CD4-positive, alpha-beta memory T cell (primary cell): Measurements from ENCODE around the gene MFRP. TPM values are rescaled to one million over a fixed set of nuclear protein-coding genes. Genes with fewer than 3 reads are reported as not detected.

Experiments
- CTCF ChIA-PET: fragments of 350-600 bp; sonication (Branson Sonifier 250); formaldehyde crosslinking; loops from one replicate; lab custom pipeline; 2021; ENCODE audit warnings: inconsistent platforms; ENCODE audit not compliant: partially characterized antibody; lab: Charles Lee
- POLR2A ChIA-PET: fragments of 350-600 bp; sonication (Branson Sonifier 250); formaldehyde crosslinking; loops from one replicate; lab custom pipeline; 2021; ENCODE audit not compliant: partially characterized antibody; lab: Charles Lee
- DNase-seq, 5 donors: peaks; one replicate each; pipeline versions ENCODE4 v3.0.0 to v3.0.0-alpha.2; 2020 to 2022; ENCODE audit warnings: mixed read lengths in 1 of 5
- H3K27ac ChIP-seq: one replicate; pipeline ENCODE4 v1.7.0; 2013; ENCODE audit warnings: low read depth, low read length
- H3K27me3 ChIP-seq: 2 replicates; pipeline ENCODE4 v1.7.0; 2013; ENCODE audit warnings: mild to moderate bottlenecking, low read length, moderate library complexity; ENCODE audit not compliant: insufficient read depth
- H3K36me3 ChIP-seq: 2 replicates; pipeline ENCODE4 v1.7.0; 2013; ENCODE audit warnings: mild to moderate bottlenecking, low read length, moderate library complexity; ENCODE audit not compliant: insufficient read depth
- H3K4me1 ChIP-seq: 2 replicates; pipeline ENCODE4 v1.7.0; 2013; ENCODE audit warnings: mild to moderate bottlenecking, low read length, moderate library complexity; ENCODE audit not compliant: insufficient read depth
- H3K4me3 ChIP-seq, 2 donors: one replicate each; pipeline ENCODE4 v1.7.0; 2013; ENCODE audit warnings: low read length in 2 of 2, mild to moderate bottlenecking in 1 of 2
- H3K9me3 ChIP-seq, 2 donors: one replicate each; pipeline ENCODE4 v1.7.0; 2013; ENCODE audit warnings: low read length in 2 of 2, control low read depth in 1 of 2; ENCODE audit not compliant: control insufficient read depth in 1 of 2
- H3K27ac Mint-ChIP-seq, 7 donors: one replicate each; pipeline ENCODE4 v1.8.0; 2020 to 2021; ENCODE audit warnings: mixed read lengths in 7 of 7, mild to moderate bottlenecking in 6 of 7, inconsistent platforms in 3 of 7, moderate library complexity in 3 of 7
- H3K27me3 Mint-ChIP-seq, 2 donors: one replicate each; pipeline ENCODE4 v1.8.0; 2020 to 2021; ENCODE audit warnings: mixed read lengths in 2 of 2
- H3K36me3 Mint-ChIP-seq, 2 donors: one replicate each; pipeline ENCODE4 v1.8.0; 2020 to 2021; ENCODE audit warnings: mixed read lengths in 2 of 2, inconsistent platforms in 1 of 2, mild to moderate bottlenecking in 1 of 2
- H3K4me1 Mint-ChIP-seq, 4 donors: one replicate each; pipeline ENCODE4 v1.8.0; 2020 to 2021; ENCODE audit warnings: mixed read lengths in 4 of 4, mild to moderate bottlenecking in 1 of 4
- H3K4me3 Mint-ChIP-seq, 8 donors: one replicate each; pipeline ENCODE4 v1.8.0; 2020 to 2021; ENCODE audit warnings: mixed read lengths in 8 of 8, mild to moderate bottlenecking in 7 of 8, moderate library complexity in 6 of 8, inconsistent platforms in 3 of 8
- H3K9me3 Mint-ChIP-seq, 8 donors: one replicate each; pipeline ENCODE4 v1.8.0; 2020 to 2021; ENCODE audit warnings: mixed read lengths in 8 of 8, mild to moderate bottlenecking in 5 of 8, inconsistent platforms in 3 of 8, moderate library complexity in 1 of 8
- intact Hi-C: fragments of 100-400 bp; cut with micrococcal nuclease; formaldehyde crosslinking; loops from one replicate; pipeline ENCODE4 v1.15.1; 2023
- polyA plus RNA-seq, 2 donors: library from polyadenylated mRNA; unstranded; fragments of 300-500 nt; fragmentation: Illumina TruSeq; gene quantifications; one replicate each; pipeline ENCODE4 v1.2.3, GENCODE V29; 2021
- total RNA-seq, 2 experiments: library from RNA; stranded (reverse); gene quantifications; one replicate each; pipeline ENCODE4 v1.2.3, GENCODE V29; 2021

The MFRP gene
- total and polyA plus RNA-seq, 4 experiments from 2014 or later: not detected

DNA sequence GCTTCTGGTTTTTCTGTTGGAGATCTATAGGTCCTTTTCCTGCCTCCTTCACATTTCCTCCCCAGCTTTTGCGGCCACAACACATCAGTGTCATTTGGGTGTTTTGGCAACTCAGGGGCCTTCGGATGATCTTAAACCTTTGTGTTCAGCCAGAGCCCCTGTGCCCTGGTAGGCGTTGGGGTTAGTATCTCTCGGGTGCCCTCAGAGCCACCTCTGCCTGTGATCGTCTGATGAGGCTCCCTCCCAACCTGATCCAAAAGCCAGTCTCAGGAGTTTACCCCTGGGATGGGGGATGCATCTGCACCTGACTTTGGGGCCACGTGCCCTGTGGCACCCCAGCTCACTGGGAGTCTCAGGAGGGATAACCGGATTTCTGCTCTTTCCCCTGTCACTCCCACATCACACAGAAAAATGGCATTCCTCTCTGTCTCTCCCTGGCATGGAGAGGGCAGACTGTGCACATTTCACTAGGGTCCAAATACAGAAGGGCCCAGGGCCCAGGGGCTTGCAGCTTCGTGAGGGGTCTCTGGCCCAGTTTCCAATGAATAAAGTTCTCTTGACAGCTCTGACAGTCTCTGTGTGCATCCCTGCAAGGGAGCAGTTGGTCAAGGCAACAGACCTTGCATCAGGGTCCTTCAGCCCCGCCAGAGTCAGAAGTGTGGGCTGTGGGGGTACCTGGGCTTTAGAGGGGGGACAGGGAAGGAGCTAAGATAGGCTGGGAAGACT lies 9.6 kb downstream of the MFRP start:
- Histone ChIP-seq H3K27me3 (peaks cover 19% of the 10 kb centered on the region), H3K9me3 (no peaks in the 10 kb centered on the region), H3K36me3 (no peaks in the 10 kb centered on the region), H3K27ac (no peak overlapping the region), H3K4me1 (peaks cover 32% of the 10 kb centered on the region), H3K4me3 (no peak overlapping the region)
- DNase-seq: no peak
- intact Hi-C loops: no loop called here
- CTCF ChIA-PET: interaction anchor here (0.6 to 9.8 kb wide), 12 partner anchors 11 to 269 kb away, joined by 3 to 146 read pairs (median 4); partner anchors contain the start of genes USP2 and VPS11
- Mint-ChIP-seq H3K4me3 (peak overlapping the region in 6 of 8 donors; percentile 47 to 97 (median 76)), H3K27me3 (peaks cover 19 to 23% of the 10 kb centered on the region in 2 donors), H3K9me3 (no peaks in the 10 kb centered on the region), H3K36me3 (peaks cover 7 to 8% of the 10 kb centered on the region in 2 donors), H3K27ac (peak overlapping the region in 6 of 7 donors; percentile 42 to 92 (median 46)), H3K4me1 (peaks cover 15 to 65% (median 43%) of the 10 kb centered on the region in 4 donors)
- POLR2A ChIA-PET: interaction anchor here (1.1 to 1.8 kb wide), 3 partner anchors 16 to 52 kb away, joined by 3 to 10 read pairs (median 4); no protein-coding TSS in a partner anchor

DNA sequence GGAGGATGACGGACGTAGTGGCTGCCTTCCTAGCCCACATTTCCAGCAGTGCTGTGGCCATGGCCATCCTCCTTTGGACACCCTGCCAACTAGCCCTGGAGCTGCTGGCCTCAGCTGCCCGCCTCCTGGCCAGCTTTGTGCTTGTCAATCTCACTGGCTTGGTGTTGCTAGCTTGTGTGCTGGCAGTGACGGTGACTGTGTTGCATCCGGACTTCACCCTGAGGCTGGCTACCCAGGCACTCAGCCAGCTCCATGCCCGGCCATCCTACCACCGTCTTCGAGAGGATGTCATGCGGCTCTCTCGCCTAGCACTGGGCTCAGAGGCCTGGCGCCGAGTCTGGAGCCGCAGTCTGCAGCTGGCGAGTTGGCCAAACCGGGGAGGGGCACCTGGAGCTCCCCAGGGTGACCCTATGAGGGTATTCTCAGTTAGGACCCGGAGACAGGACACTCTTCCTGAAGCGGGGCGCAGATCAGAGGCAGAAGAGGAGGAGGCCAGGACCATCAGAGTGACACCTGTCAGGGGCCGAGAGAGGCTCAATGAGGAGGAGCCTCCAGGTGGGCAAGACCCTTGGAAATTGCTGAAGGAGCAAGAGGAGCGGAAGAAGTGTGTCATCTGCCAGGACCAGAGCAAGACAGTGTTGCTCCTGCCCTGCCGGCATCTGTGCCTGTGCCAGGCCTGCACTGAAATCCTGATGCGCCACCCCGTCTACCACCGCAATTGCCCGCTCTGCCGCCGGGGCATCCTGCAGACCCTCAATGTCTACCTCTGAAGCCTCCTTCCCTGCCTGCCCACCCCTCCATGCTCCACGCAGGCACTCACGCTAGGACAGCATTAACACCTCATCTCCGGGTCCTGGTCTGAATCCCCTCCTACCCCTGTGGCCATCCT lies 10.6 kb downstream of the MFRP start:
- ChIA-PET POLR2A (interaction anchor here (0.6 kb wide), 1 partner anchor 15 kb away, joined by 3 read pairs; no protein-coding TSS in a partner anchor), CTCF (interaction anchor here (9.8 kb wide), 1 partner anchor 11 kb away, joined by 146 read pairs; no protein-coding TSS in a partner anchor)
- Mint-ChIP-seq H3K27me3 (peaks cover 12 to 14% of the 10 kb centered on the region in 2 donors), H3K36me3 (peaks cover 7 to 8% of the 10 kb centered on the region in 2 donors), H3K4me3 (peak overlapping the region; percentile 69 to 99 (median 98)), H3K9me3 (no peaks in the 10 kb centered on the region), H3K27ac (peak overlapping the region; percentile 47 to 98 (median 92)), H3K4me1 (peaks cover 13 to 60% (median 40%) of the 10 kb centered on the region in 4 donors)
- no peak for DNase-seq
- peaks cover 32% of the 10 kb centered on the region for H3K4me1 ChIP-seq
- no peaks in the 10 kb centered on the region for H3K36me3 ChIP-seq
- H3K27ac ChIP-seq: no peak overlapping the region
- peaks cover 13% of the 10 kb centered on the region for H3K27me3 ChIP-seq
- intact Hi-C loops: no loop called here
- H3K4me3 ChIP-seq: no peak overlapping the region
- no peaks in the 10 kb centered on the region for H3K9me3 ChIP-seq

DNA sequence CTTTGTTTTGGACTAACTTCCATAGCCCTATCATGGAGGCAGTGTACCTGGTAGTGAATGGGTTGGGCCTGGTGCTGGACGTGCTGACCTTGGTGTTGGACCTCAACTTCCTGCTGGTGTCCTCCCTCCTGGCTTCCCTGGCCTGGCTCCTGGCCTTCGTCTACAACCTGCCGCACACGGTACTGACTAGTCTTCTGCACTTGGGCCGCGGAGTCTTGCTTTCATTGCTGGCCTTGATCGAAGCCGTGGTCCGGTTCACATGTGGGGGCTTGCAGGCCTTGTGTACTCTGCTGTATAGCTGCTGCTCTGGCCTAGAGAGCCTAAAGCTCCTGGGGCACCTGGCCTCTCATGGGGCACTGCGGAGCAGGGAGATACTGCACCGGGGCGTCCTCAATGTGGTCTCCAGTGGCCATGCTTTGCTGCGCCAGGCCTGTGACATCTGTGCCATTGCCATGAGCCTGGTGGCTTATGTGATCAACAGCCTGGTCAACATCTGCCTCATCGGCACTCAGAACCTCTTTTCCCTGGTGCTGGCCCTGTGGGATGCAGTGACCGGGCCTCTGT lies 11.3 kb downstream of the MFRP start:
- peaks cover 32% of the 10 kb centered on the region for H3K4me1 ChIP-seq
- CTCF ChIA-PET: interaction anchor here (2.0 to 9.8 kb wide), 2 partner anchors 10 to 21 kb away, joined by 6 to 146 read pairs; no protein-coding TSS in a partner anchor
- no peaks in the 10 kb centered on the region for H3K9me3 ChIP-seq
- no peaks in the 10 kb centered on the region for H3K9me3 Mint-ChIP-seq
- DNase-seq: no peak
- peak overlapping the region; percentile 70 for H3K27ac ChIP-seq
- H3K4me3 Mint-ChIP-seq: peak overlapping the region; percentile 97 to 99 (median 98)
- intact Hi-C loops: no loop called here
- H3K36me3 ChIP-seq: no peaks in the 10 kb centered on the region
- peaks cover 10% of the 10 kb centered on the region for H3K27me3 ChIP-seq
- peak overlapping the region; percentile 86 to 91 for H3K4me3 ChIP-seq
- H3K36me3 Mint-ChIP-seq: peaks cover 7 to 8% of the 10 kb centered on the region in 2 donors
- H3K27me3 Mint-ChIP-seq: peaks cover 10 to 12% of the 10 kb centered on the region in 2 donors
- peak overlapping the region; percentile 92 to 98 (median 98) for H3K27ac Mint-ChIP-seq
- POLR2A ChIA-PET: interaction anchor here (1.6 to 1.7 kb wide), 2 partner anchors 233 to 240 kb away, joined by 6 to 7 read pairs; partner anchors contain the start of gene DPAGT1
- peaks cover 12 to 58% (median 38%) of the 10 kb centered on the region in 4 donors for H3K4me1 Mint-ChIP-seq

DNA sequence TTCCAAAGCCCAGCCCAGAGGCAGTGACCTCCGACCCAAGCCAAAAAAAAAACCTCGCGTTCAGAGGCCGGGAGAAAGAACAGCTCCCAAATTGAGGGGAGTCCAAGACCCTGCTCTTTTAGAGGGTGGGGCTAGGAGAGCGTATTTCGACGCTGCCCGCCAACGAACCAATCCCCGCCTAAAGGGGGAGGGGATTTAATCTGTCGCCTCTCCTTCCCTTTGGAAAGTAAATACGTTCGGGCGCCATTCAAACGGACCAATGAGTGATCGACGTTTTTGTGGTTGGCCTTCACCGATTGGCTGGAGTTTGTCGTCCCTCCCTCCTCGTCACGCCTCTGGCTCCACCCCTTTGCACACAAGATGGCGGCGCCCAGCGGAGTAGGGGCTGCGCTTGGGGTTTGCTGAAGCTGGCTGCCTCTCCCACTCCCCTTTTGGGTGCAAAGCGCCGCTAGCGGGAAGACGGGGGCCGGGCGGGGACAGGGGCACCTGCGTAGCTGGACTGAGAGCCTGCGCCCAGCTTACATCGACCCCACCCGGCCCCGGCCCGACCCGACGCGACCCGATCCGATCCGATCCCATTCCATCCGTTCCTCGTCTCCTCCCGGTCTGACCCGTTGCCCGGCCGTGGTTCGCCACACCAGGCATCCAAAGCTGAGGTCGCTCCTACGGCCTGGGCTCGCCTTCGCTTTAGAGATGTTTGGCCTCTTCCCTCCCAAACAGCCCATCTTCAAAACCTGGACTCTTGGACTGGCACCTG lies 12.2 kb downstream of the MFRP start, which contains the start of gene RNF26:
RNF26 (plus strand) TSS at position 354 of the 757 bp plus-strand sequence. CDS start 596 bp downstream, outside the sequence.
- peaks cover 10% of the 10 kb centered on the region in 2 donors for H3K27me3 Mint-ChIP-seq
- H3K27ac Mint-ChIP-seq: peak within 1 kb of the TSS; percentile 92 to 98 (median 98)
- intact Hi-C loops: loop anchor here (1.0 kb wide), 1 partner anchor 13 kb away; no protein-coding TSS in a partner anchor
- H3K4me3 ChIP-seq: peak within 1 kb of the TSS; percentile 86 to 91
- H3K4me1 Mint-ChIP-seq: peaks cover 12 to 56% (median 36%) of the 10 kb centered on the region in 4 donors
- peaks cover 7 to 8% of the 10 kb centered on the region in 2 donors for H3K36me3 Mint-ChIP-seq
- peaks cover 27% of the 10 kb centered on the region for H3K4me1 ChIP-seq
- peak within 1 kb of the TSS; percentile 97 to 99 (median 98) for H3K4me3 Mint-ChIP-seq
- H3K27ac ChIP-seq: peak within 1 kb of the TSS; percentile 70
- POLR2A ChIA-PET: interaction anchor here (1.3 to 1.7 kb wide), 4 partner anchors 11 to 239 kb away, joined by 5 to 8 read pairs (median 6); partner anchors contain the start of gene DPAGT1
- H3K27me3 ChIP-seq: peaks cover 5% of the 10 kb centered on the region
- H3K9me3 ChIP-seq: no peaks in the 10 kb centered on the region
- no peaks in the 10 kb centered on the region for H3K9me3 Mint-ChIP-seq
- CTCF ChIA-PET: interaction anchor here (0.8 to 9.8 kb wide), 3 partner anchors 9 to 22 kb away, joined by 3 to 146 read pairs (median 6); no protein-coding TSS in a partner anchor
- no peaks in the 10 kb centered on the region for H3K36me3 ChIP-seq
- peak; percentile 93 to 96 (median 94) for DNase-seq

DNA sequence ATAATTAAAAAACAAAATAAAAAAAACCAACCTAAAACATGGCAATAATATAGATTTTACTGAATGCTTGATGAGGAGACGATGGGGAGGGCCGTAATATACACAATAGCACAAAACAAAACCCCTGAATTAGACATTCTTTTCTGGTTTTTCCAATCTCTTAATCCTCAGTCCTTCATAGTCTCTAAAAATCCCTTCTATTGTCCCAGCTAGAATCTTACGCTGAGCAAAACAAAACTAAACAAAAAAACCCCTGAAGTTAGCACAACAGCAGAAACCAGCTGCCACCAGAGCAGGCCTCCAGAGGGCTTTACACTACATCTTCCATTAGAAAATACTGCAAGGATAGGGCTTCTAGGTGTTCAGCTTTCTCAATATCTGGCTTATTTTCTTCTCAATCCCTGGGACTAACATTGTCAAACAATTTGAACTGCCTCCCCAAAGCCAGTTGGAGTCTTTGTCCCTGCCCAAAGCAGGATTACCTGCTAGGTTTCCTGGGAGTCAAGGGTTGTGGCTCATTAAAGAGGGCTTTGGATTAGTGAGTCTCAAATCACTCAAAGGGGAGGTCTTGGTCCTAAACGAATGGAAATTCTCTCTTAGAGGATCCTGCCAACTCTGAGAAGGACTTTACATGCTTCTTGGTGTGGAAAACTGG lies 14.3 kb downstream of the MFRP start:
- H3K4me3 ChIP-seq: no peak overlapping the region
- H3K27me3 ChIP-seq: no peaks in the 10 kb centered on the region
- H3K27ac Mint-ChIP-seq: peak overlapping the region in 4 of 7 donors; percentile 1 to 92 (median 50)
- H3K4me1 Mint-ChIP-seq: peaks cover 12 to 40% (median 27%) of the 10 kb centered on the region in 4 donors
- H3K36me3 Mint-ChIP-seq: peaks cover 6 to 7% of the 10 kb centered on the region in 2 donors
- peaks cover 0 to 2% of the 10 kb centered on the region in 2 donors for H3K27me3 Mint-ChIP-seq
- peak overlapping the region in 7 of 8 donors; percentile 3 to 99 (median 77) for H3K4me3 Mint-ChIP-seq
- H3K36me3 ChIP-seq: no peaks in the 10 kb centered on the region
- intact Hi-C loops: no loop called here
- peaks cover 18% of the 10 kb centered on the region for H3K4me1 ChIP-seq
- DNase-seq: no peak
- H3K27ac ChIP-seq: no peak overlapping the region
- ChIA-PET POLR2A (no interaction called here), CTCF (interaction anchor here (0.6 to 9.8 kb wide), 2 partner anchors 7 to 49 kb away, joined by 3 to 146 read pairs; no protein-coding TSS in a partner anchor)
- no peaks in the 10 kb centered on the region for H3K9me3 Mint-ChIP-seq
- H3K9me3 ChIP-seq: no peaks in the 10 kb centered on the region
